ENCODE measurements around the gene ANO2. TPM values are rescaled to one million over a fixed set of nuclear protein-coding genes. Genes with fewer than 3 reads are reported as not detected.

ANO2 gene
- total and polyA plus RNA-seq, 4 experiments from 2014 or later, result not detected

DNA sequence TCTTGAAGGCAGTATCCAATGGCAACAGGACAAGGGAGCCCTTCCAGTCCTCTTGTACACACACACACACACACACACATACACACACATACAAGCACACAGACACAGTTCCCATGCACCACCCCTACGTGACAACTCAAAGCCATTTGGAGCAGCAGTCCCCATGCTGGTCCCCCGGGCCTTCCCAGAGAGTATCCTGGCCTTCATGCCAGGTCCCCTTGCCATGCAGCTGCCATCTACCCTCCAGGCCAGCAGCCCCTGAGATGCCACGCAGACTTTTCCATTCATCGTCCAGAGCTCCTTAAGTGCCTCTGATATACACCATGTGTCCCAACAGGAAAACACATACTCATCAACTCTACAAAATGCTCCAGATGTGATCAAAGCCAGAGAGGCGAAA lies 159.5 kb downstream of the ANO2 start:
- Mint-ChIP-seq H3K27me3 (peaks cover 5 to 12% of the 10 kb centered on the region in 2 donors), H3K4me1 (no peaks in the 10 kb centered on the region), H3K4me3 (no peak overlapping the region), H3K9me3 (peaks cover 0 to 5% (median 0%) of the 10 kb centered on the region in 8 donors), H3K36me3 (no peaks in the 10 kb centered on the region), H3K27ac (no peak overlapping the region)
- H3K27ac ChIP-seq (ENCODE audit: low read depth, low read length), result no peak overlapping the region
- POLR2A ChIA-PET (ENCODE audit: partially characterized antibody), result no interaction called here
- no peak overlapping the region for H3K4me3 ChIP-seq (ENCODE audit: low read length in 2 of 2)
- H3K36me3 ChIP-seq (ENCODE audit: insufficient read depth, low read length), result no peaks in the 10 kb centered on the region
- H3K27me3 ChIP-seq (ENCODE audit: insufficient read depth, low read length), result no peaks in the 10 kb centered on the region
- DNase-seq, result no peak
- intact Hi-C loops (cut with micrococcal nuclease), result no loop called here
- CTCF ChIA-PET (ENCODE audit: partially characterized antibody), result no interaction called here
- no peaks in the 10 kb centered on the region for H3K4me1 ChIP-seq (ENCODE audit: insufficient read depth, low read length)
- H3K9me3 ChIP-seq (ENCODE audit: control insufficient read depth in 1 of 2, low read length in 2 of 2), result no peaks in the 10 kb centered on the region

DNA sequence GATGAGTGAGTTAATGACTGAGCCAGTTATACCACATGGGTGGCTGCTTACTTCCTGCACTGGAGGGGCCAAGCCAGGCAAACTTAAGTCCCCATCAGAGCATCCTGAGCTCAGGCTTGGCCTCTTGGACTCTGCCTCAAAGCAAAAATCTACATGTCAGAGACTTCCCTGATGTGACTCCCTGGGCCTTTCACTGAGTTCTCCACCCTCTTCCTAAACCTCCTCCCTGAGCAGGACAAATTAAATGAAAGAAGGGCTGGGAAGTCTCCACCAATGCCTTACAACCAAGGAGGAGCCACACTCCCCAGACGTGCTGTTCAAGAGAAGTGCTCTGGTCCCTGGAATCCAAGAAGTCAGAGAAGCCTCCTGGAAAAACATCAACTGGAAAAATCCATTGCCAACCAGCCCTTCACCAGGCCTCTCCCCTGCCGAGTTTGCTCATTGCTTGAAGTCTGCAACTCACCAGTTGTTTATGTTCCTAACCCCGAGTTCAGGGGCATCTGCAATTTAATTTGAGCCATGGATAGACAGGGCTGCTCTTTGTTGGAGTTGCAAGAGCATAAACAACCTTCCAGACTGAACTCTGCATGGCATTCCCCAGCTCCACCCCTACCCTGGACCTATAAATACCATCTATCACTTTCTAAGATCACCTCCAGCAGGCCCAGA lies 160.5 kb downstream of the ANO2 start:
- CTCF ChIA-PET (ENCODE audit: partially characterized antibody), result no interaction called here
- no peaks in the 10 kb centered on the region for H3K36me3 Mint-ChIP-seq
- H3K27me3 Mint-ChIP-seq, result peaks cover under 1 to 2% of the 10 kb centered on the region in 2 donors
- H3K27ac Mint-ChIP-seq, result no peak overlapping the region
- no peak overlapping the region for H3K4me3 Mint-ChIP-seq
- Histone ChIP-seq H3K4me3 (ENCODE audit: low read length in 2 of 2) (no peak overlapping the region), H3K27ac (ENCODE audit: low read depth, low read length) (no peak overlapping the region), H3K9me3 (ENCODE audit: control insufficient read depth in 1 of 2, low read length in 2 of 2) (no peaks in the 10 kb centered on the region), H3K4me1 (ENCODE audit: insufficient read depth, low read length) (no peaks in the 10 kb centered on the region), H3K36me3 (ENCODE audit: insufficient read depth, low read length) (no peaks in the 10 kb centered on the region), H3K27me3 (ENCODE audit: insufficient read depth, low read length) (no peaks in the 10 kb centered on the region)
- intact Hi-C loops (cut with micrococcal nuclease), result no loop called here
- peaks cover 0 to 5% (median 0%) of the 10 kb centered on the region in 8 donors for H3K9me3 Mint-ChIP-seq
- no peaks in the 10 kb centered on the region for H3K4me1 Mint-ChIP-seq
- POLR2A ChIA-PET (ENCODE audit: partially characterized antibody), result no interaction called here
- no peak for DNase-seq

DNA sequence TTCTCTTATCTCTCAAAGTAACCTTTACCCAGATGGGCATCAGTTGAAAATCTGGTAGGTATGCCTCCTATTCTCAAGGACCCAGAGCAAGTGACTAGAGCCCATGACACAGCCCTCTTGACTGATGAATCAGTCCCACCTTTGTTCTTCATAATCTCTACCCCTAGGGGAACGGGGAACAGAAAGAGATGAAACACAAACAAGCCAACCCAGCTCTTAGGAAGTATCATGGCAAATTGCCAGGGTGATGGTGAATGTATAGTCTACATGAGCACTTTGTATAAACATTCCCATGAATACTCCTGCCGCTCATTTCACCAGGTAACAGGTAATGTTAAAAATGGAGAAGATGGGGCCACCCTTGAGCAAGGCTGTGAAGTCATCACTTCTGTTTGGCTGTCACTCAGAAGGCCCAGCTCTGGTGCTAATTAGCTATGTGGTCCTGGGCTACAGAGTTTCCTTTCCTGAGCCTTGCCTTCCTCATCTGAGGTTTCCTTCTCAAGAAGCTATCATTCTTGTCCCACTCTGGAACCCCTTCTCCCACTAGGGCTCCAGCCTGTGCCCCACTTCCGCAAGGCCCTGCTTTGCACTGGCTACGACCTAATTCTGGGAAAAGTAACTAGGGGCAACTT lies 161.7 kb downstream of the ANO2 start:
- Mint-ChIP-seq H3K27ac (no peak overlapping the region), H3K4me3 (no peak overlapping the region), H3K9me3 (peaks cover 0 to 5% (median 0%) of the 10 kb centered on the region in 8 donors), H3K4me1 (no peaks in the 10 kb centered on the region), H3K27me3 (peaks cover 0 to 2% of the 10 kb centered on the region in 2 donors), H3K36me3 (no peaks in the 10 kb centered on the region)
- intact Hi-C loops (cut with micrococcal nuclease), result no loop called here
- POLR2A ChIA-PET (ENCODE audit: partially characterized antibody), result no interaction called here
- CTCF ChIA-PET (ENCODE audit: partially characterized antibody), result no interaction called here
- no peaks in the 10 kb centered on the region for H3K4me1 ChIP-seq (ENCODE audit: insufficient read depth, low read length)
- H3K27ac ChIP-seq (ENCODE audit: low read depth, low read length), result no peak overlapping the region
- H3K9me3 ChIP-seq (ENCODE audit: control insufficient read depth in 1 of 2, low read length in 2 of 2), result no peaks in the 10 kb centered on the region
- no peak overlapping the region for H3K4me3 ChIP-seq (ENCODE audit: low read length in 2 of 2)
- H3K27me3 ChIP-seq (ENCODE audit: insufficient read depth, low read length), result no peaks in the 10 kb centered on the region
- DNase-seq, result no peak
- H3K36me3 ChIP-seq (ENCODE audit: insufficient read depth, low read length), result no peaks in the 10 kb centered on the region

DNA sequence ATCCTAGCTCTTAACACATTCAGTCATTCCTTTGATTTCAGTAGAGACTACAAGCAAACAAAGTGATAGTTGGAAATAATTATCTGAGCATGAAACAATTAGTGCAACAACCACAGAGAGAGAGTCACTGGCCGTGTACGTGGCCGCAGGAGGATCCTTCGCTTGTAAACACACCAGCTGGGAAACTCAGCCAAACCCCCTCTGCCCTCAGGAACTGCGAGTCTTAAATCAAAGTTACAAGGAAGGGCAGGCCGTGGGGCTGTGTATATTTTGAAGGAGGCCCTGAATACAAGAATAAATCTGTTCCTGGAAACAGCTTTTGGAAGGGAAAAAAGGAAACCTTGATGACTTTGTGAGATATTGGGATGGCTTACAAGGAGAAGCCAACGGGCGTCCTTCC lies 164.5 kb downstream of the ANO2 start:
- Mint-ChIP-seq H3K27ac (no peak overlapping the region), H3K4me3 (no peak overlapping the region), H3K4me1 (no peaks in the 10 kb centered on the region), H3K36me3 (no peaks in the 10 kb centered on the region), H3K9me3 (peaks cover 0 to 3% (median 0%) of the 10 kb centered on the region in 8 donors), H3K27me3 (peaks cover 5 to 8% of the 10 kb centered on the region in 2 donors)
- Histone ChIP-seq H3K4me1 (ENCODE audit: insufficient read depth, low read length) (no peaks in the 10 kb centered on the region), H3K9me3 (ENCODE audit: control insufficient read depth in 1 of 2, low read length in 2 of 2) (no peaks in the 10 kb centered on the region), H3K4me3 (ENCODE audit: low read length in 2 of 2) (no peak overlapping the region), H3K27ac (ENCODE audit: low read depth, low read length) (no peak overlapping the region), H3K36me3 (ENCODE audit: insufficient read depth, low read length) (no peaks in the 10 kb centered on the region), H3K27me3 (ENCODE audit: insufficient read depth, low read length) (no peaks in the 10 kb centered on the region)
- ChIA-PET POLR2A (ENCODE audit: partially characterized antibody) (no interaction called here), CTCF (ENCODE audit: partially characterized antibody) (no interaction called here)
- no peak for DNase-seq
- intact Hi-C loops (cut with micrococcal nuclease), result no loop called here

- no peak overlapping the region for H3K4me3 Mint-ChIP-seq
- H3K27me3 ChIP-seq (ENCODE audit: insufficient read depth, low read length), result no peaks in the 10 kb centered on the region
- no peaks in the 10 kb centered on the region for H3K4me1 ChIP-seq (ENCODE audit: insufficient read depth, low read length)
- H3K36me3 ChIP-seq (ENCODE audit: insufficient read depth, low read length), result no peaks in the 10 kb centered on the region
- H3K27ac Mint-ChIP-seq, result no peak overlapping the region
- H3K9me3 Mint-ChIP-seq, result peaks cover 0 to 3% (median 0%) of the 10 kb centered on the region in 8 donors
- H3K4me3 ChIP-seq (ENCODE audit: low read length in 2 of 2), result no peak overlapping the region
- H3K36me3 Mint-ChIP-seq, result no peaks in the 10 kb centered on the region
- H3K9me3 ChIP-seq (ENCODE audit: control insufficient read depth in 1 of 2, low read length in 2 of 2), result no peaks in the 10 kb centered on the region
- H3K4me1 Mint-ChIP-seq, result no peaks in the 10 kb centered on the region
- ChIA-PET CTCF (ENCODE audit: partially characterized antibody) (no interaction called here), POLR2A (ENCODE audit: partially characterized antibody) (no interaction called here)
- H3K27ac ChIP-seq (ENCODE audit: low read depth, low read length), result no peak overlapping the region
- H3K27me3 Mint-ChIP-seq, result peaks cover 9 to 10% of the 10 kb centered on the region in 2 donors
- DNase-seq, result no peak
- intact Hi-C loops (cut with micrococcal nuclease), result no loop called here
These were observed 165.7 kb downstream of the ANO2 start for GRCh38 chr12:5779401-5779800.

DNA sequence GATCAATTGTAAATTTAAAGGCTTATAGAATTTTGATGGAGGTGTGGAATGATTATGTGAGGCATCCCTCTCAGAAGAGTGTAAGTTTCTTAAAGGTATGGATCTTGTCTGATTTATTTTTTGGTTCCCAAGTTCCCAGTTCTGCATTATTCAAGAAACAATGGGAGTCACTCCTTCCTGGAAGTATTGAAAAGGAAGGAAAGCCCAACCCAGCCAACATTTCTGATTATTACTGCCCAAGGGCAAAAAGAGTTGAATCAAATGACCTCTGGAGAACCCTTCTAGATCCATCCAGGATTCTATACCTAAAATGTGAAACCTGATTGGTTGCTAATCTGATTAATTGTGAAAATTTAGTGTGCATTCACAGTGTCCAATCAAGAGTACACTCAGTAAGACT lies 166.2 kb downstream of the ANO2 start:
- ChIA-PET POLR2A (ENCODE audit: partially characterized antibody) (no interaction called here), CTCF (ENCODE audit: partially characterized antibody) (no interaction called here)
- DNase-seq, result no peak
- H3K27me3 ChIP-seq (ENCODE audit: insufficient read depth, low read length), result no peaks in the 10 kb centered on the region
- Mint-ChIP-seq H3K27ac (no peak overlapping the region), H3K27me3 (peaks cover 9 to 10% of the 10 kb centered on the region in 2 donors), H3K4me1 (no peaks in the 10 kb centered on the region), H3K4me3 (no peak overlapping the region), H3K36me3 (no peaks in the 10 kb centered on the region), H3K9me3 (no peaks in the 10 kb centered on the region)
- H3K9me3 ChIP-seq (ENCODE audit: control insufficient read depth in 1 of 2, low read length in 2 of 2), result no peaks in the 10 kb centered on the region
- intact Hi-C loops (cut with micrococcal nuclease), result no loop called here
- no peaks in the 10 kb centered on the region for H3K4me1 ChIP-seq (ENCODE audit: insufficient read depth, low read length)
- H3K36me3 ChIP-seq (ENCODE audit: insufficient read depth, low read length), result no peaks in the 10 kb centered on the region
- no peak overlapping the region for H3K4me3 ChIP-seq (ENCODE audit: low read length in 2 of 2)
- no peak overlapping the region for H3K27ac ChIP-seq (ENCODE audit: low read depth, low read length)

GRCh38 chr12:5777451-5777850 lies 167.6 kb downstream of the ANO2 start:
- ChIA-PET CTCF (ENCODE audit: partially characterized antibody) (no interaction called here), POLR2A (ENCODE audit: partially characterized antibody) (no interaction called here)
- intact Hi-C loops (cut with micrococcal nuclease), result no loop called here
- H3K27me3 Mint-ChIP-seq, result peaks cover 9 to 12% of the 10 kb centered on the region in 2 donors
- Histone ChIP-seq H3K9me3 (ENCODE audit: control insufficient read depth in 1 of 2, low read length in 2 of 2) (no peaks in the 10 kb centered on the region), H3K27me3 (ENCODE audit: insufficient read depth, low read length) (no peaks in the 10 kb centered on the region), H3K4me3 (ENCODE audit: low read length in 2 of 2) (no peak overlapping the region), H3K36me3 (ENCODE audit: insufficient read depth, low read length) (no peaks in the 10 kb centered on the region), H3K27ac (ENCODE audit: low read depth, low read length) (no peak overlapping the region), H3K4me1 (ENCODE audit: insufficient read depth, low read length) (no peaks in the 10 kb centered on the region)
- no peaks in the 10 kb centered on the region for H3K9me3 Mint-ChIP-seq
- peak overlapping the region in 1 of 8 donors; percentile 2 for H3K4me3 Mint-ChIP-seq
- H3K36me3 Mint-ChIP-seq, result no peaks in the 10 kb centered on the region
- no peaks in the 10 kb centered on the region for H3K4me1 Mint-ChIP-seq
- no peak for DNase-seq
- no peak overlapping the region for H3K27ac Mint-ChIP-seq

Data from CD4-positive, alpha-beta memory T cell (primary cell).